ENCODE results near the gene TNK2. TPM values are rescaled to one million over a fixed set of nuclear protein-coding genes. Genes with fewer than 3 reads are reported as not detected.

The TNK2 gene
- polyA plus RNA-seq, 2 of the 4 experiments (the other 2 are of a cell fraction), result 2.2 to 12.5 TPM

DNA sequence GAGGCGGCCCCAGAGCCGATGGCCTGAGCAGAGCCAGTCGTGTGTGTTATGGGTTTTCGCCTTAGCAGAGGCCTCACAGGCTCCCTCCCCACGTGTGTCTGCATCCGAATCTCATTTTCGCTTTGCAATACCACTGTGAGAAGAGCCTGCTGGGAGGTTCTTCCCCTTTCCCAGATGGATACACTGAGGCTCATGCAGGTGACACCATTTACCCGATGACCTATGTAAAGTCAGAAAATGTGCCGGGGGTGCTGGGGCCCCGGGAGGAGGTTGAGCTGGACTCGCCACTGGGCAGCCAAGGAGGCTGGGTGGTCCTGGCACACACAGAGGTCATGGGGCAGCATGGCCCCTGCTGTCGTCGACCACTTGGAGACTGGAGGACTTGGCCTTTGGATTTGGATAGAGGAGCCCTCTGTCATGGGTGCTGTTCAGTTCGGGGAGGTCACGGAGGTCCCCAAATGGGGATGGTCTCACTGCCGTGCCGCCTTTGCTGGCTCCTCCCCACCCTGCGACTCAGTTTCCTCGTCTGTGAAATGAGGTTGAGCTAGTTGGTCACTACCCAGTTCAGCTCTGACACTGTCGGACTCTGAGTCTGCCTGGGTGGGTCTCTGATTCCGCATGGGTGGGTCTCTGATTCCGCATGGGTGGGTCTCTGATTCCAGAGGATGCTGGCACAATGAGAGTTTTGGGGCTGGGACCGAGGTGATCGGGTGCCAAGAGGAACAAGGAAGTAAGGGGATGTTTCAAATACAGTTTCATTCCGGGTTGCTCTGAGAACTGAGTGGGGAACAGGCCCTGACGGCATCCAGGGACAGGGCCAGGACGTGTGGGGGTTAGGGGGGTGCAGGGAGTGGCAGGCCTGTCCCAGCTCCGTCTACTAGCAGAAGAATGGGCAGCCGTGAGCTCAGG lies 73.4 kb downstream of the TNK2 start (continued):
- TF ChIP-seq, protein P1, sequence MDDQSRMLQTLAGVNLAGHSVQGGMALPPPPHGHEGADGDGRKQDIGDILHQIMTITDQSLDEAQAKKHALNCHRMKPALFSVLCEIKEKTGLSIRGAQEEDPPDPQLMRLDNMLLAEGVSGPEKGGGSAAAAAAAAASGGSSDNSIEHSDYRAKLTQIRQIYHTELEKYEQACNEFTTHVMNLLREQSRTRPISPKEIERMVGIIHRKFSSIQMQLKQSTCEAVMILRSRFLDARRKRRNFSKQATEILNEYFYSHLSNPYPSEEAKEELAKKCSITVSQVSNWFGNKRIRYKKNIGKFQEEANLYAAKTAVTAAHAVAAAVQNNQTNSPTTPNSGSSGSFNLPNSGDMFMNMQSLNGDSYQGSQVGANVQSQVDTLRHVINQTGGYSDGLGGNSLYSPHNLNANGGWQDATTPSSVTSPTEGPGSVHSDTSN (IDR thresholded peaks at IDR 0.05), result no peak
- TF ChIP-seq ZFP36 (IDR thresholded peaks at IDR 0.05; ENCODE audit: borderline replicate concordance, partially characterized antibody), result no peak
- TF ChIP-seq RCOR1 (IDR thresholded peaks at IDR 0.05; ENCODE audit: low read depth, low read length), result no peak
- TF ChIP-seq, protein P2, sequence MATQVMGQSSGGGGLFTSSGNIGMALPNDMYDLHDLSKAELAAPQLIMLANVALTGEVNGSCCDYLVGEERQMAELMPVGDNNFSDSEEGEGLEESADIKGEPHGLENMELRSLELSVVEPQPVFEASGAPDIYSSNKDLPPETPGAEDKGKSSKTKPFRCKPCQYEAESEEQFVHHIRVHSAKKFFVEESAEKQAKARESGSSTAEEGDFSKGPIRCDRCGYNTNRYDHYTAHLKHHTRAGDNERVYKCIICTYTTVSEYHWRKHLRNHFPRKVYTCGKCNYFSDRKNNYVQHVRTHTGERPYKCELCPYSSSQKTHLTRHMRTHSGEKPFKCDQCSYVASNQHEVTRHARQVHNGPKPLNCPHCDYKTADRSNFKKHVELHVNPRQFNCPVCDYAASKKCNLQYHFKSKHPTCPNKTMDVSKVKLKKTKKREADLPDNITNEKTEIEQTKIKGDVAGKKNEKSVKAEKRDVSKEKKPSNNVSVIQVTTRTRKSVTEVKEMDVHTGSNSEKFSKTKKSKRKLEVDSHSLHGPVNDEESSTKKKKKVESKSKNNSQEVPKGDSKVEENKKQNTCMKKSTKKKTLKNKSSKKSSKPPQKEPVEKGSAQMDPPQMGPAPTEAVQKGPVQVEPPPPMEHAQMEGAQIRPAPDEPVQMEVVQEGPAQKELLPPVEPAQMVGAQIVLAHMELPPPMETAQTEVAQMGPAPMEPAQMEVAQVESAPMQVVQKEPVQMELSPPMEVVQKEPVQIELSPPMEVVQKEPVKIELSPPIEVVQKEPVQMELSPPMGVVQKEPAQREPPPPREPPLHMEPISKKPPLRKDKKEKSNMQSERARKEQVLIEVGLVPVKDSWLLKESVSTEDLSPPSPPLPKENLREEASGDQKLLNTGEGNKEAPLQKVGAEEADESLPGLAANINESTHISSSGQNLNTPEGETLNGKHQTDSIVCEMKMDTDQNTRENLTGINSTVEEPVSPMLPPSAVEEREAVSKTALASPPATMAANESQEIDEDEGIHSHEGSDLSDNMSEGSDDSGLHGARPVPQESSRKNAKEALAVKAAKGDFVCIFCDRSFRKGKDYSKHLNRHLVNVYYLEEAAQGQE (IDR thresholded peaks at IDR 0.05), result no peak
- TF ChIP-seq HOXB5 (CRISPR knock-in tag; IDR thresholded peaks at IDR 0.05), result no peak
- TF ChIP-seq FOSB (CRISPR knock-in tag; IDR thresholded peaks at IDR 0.05), result no peak
- TF ChIP-seq RFX5 (IDR thresholded peaks at IDR 0.05), result no peak

- DNase-seq (ENCODE audit: low read depth in 1 of 2, low spot score in 1 of 2) (no peak), ATAC-seq (no peak), FAIRE-seq (no peak)
- H3K4me3 ChIP-seq, result no peak overlapping the region
- H3K9me3 ChIP-seq, result no peaks in the 10 kb centered on the region
- no peak overlapping the region for H3K27ac ChIP-seq
- no peaks in the 10 kb centered on the region for H3K4me1 ChIP-seq
- WGBS (ENCODE audit: missing lambda C conversion rate), result 81% methylated on average over 11 of the region's 16 CpGs
- CTCF ChIA-PET, result interaction anchor here (1.2 kb wide), 1 partner anchor 127 kb away, joined by 3 read pairs; no protein-coding TSS in a partner anchor
- POLR2A ChIA-PET, result no interaction called here
- TF ChIP-seq HMGXB4 (CRISPR knock-in tag; IDR thresholded peaks at IDR 0.05; ENCODE audit: borderline replicate concordance), result no peak
- no peak for TF ChIP-seq SMC3 (IDR thresholded peaks at IDR 0.05)
- TF ChIP-seq HDAC2 (IDR thresholded peaks at IDR 0.05), result no peak
- no peak for TF ChIP-seq RNF2 (IDR thresholded peaks at IDR 0.05; ENCODE audit: borderline replicate concordance, low read depth)
- no peak for TF ChIP-seq JUNB (IDR thresholded peaks at IDR 0.05)
- no peak for TF ChIP-seq ZNF302 (CRISPR knock-in tag; IDR thresholded peaks at IDR 0.05)
- no peak for TF ChIP-seq HES2 (IDR thresholded peaks at IDR 0.05)
- TF ChIP-seq ZFP36 (IDR thresholded peaks at IDR 0.05; ENCODE audit: borderline replicate concordance, partially characterized antibody), result no peak
- TF ChIP-seq, protein P3, sequence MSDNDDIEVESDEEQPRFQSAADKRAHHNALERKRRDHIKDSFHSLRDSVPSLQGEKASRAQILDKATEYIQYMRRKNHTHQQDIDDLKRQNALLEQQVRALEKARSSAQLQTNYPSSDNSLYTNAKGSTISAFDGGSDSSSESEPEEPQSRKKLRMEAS (IDR thresholded peaks at IDR 0.05), result no peak
- TF ChIP-seq RFX5 (IDR thresholded peaks at IDR 0.05), result no peak
- TF ChIP-seq FOXS1 (CRISPR knock-in tag; IDR thresholded peaks at IDR 0.05), result no peak
- TF ChIP-seq NFE2L2 (conservative IDR thresholded peaks at IDR 0.05; ENCODE audit: low read length), result no peak
- no peak for TF ChIP-seq HEYL (CRISPR knock-in tag; IDR thresholded peaks at IDR 0.05)
- TF ChIP-seq CEBPB (IDR thresholded peaks at IDR 0.05), result no peak
- no peak for TF ChIP-seq HOXA7 (CRISPR knock-in tag; IDR thresholded peaks at IDR 0.05)
- H3K4me2 ChIP-seq, result no peak overlapping the region
These were observed 78.5 kb downstream of the TNK2 start for GRCh38 chr3:195829897-195830254.
